Measurements from ENCODE around the gene CAMTA1. TPM values are rescaled to one million over a fixed set of nuclear protein-coding genes. Genes with fewer than 3 reads are reported as not detected.

The CAMTA1 gene
- polyA plus RNA-seq, 2 donors: 61.1 to 75.0 TPM

- H3K27ac ChIP-seq (ENCODE audit: low read depth in 2 of 2, low read length in 1 of 2): no peak overlapping the region
- H3K36me3 ChIP-seq (ENCODE audit: control insufficient read depth in 2 of 2, insufficient read depth in 2 of 2, low read length in 1 of 2): no peaks in the 10 kb centered on the region
- H3K4me3 ChIP-seq (ENCODE audit: low read depth in 1 of 2, low read length in 2 of 2): no peak overlapping the region
- WGBS, 2 donors: 90 to 94% methylated on average over 12 of the region's 12 CpGs
- no peaks in the 10 kb centered on the region for H3K9me3 ChIP-seq (ENCODE audit: control insufficient read depth in 2 of 2, insufficient read depth in 1 of 2, low read depth in 1 of 2, low read length in 1 of 2)
- no peaks in the 10 kb centered on the region for H3K27me3 ChIP-seq (ENCODE audit: control insufficient read depth in 1 of 2, insufficient read depth in 2 of 2, low read length in 2 of 2)
- H3K4me1 ChIP-seq (ENCODE audit: control insufficient read depth in 2 of 2, insufficient read depth in 2 of 2, low read length in 1 of 2): peaks cover 0 to 2% of the 10 kb centered on the region in 2 donors
Observed at GRCh38 chr1:6951536-6951935, 166.3 kb downstream of the CAMTA1 start.

- no peaks in the 10 kb centered on the region for H3K27me3 ChIP-seq (ENCODE audit: control insufficient read depth in 1 of 2, insufficient read depth in 2 of 2, low read length in 2 of 2)
- no peaks in the 10 kb centered on the region for H3K36me3 ChIP-seq (ENCODE audit: control insufficient read depth in 2 of 2, insufficient read depth in 2 of 2, low read length in 1 of 2)
- WGBS, 2 donors: 80 to 87% methylated on average over 12 of the region's 12 CpGs
- H3K4me1 ChIP-seq (ENCODE audit: control insufficient read depth in 2 of 2, insufficient read depth in 2 of 2, low read length in 1 of 2): peaks cover 0 to 2% of the 10 kb centered on the region in 2 donors
- no peaks in the 10 kb centered on the region for H3K9me3 ChIP-seq (ENCODE audit: control insufficient read depth in 2 of 2, insufficient read depth in 1 of 2, low read depth in 1 of 2, low read length in 1 of 2)
- H3K4me3 ChIP-seq (ENCODE audit: low read depth in 1 of 2, low read length in 2 of 2): no peak overlapping the region
- H3K27ac ChIP-seq (ENCODE audit: low read depth in 2 of 2, low read length in 1 of 2): no peak overlapping the region
Observed at GRCh38 chr1:6953216-6953615, 168.0 kb downstream of the CAMTA1 start.

GRCh38 chr1:6953907-6954364, 168.7 kb downstream of the CAMTA1 start:
- no peaks in the 10 kb centered on the region for H3K27me3 ChIP-seq (ENCODE audit: control insufficient read depth in 1 of 2, insufficient read depth in 2 of 2, low read length in 2 of 2)
- no peak overlapping the region for H3K4me3 ChIP-seq (ENCODE audit: low read depth in 1 of 2, low read length in 2 of 2)
- no peaks in the 10 kb centered on the region for H3K9me3 ChIP-seq (ENCODE audit: control insufficient read depth in 2 of 2, insufficient read depth in 1 of 2, low read depth in 1 of 2, low read length in 1 of 2)
- peaks cover 0 to 2% of the 10 kb centered on the region in 2 donors for H3K4me1 ChIP-seq (ENCODE audit: control insufficient read depth in 2 of 2, insufficient read depth in 2 of 2, low read length in 1 of 2)
- H3K27ac ChIP-seq (ENCODE audit: low read depth in 2 of 2, low read length in 1 of 2): no peak overlapping the region
- no peaks in the 10 kb centered on the region for H3K36me3 ChIP-seq (ENCODE audit: control insufficient read depth in 2 of 2, insufficient read depth in 2 of 2, low read length in 1 of 2)
- 73 to 79% methylated on average over 11 of the region's 11 CpGs for WGBS, 2 donors

GRCh38 chr1:6954591-6954990, 169.3 kb downstream of the CAMTA1 start:
- H3K9me3 ChIP-seq (ENCODE audit: control insufficient read depth in 2 of 2, insufficient read depth in 1 of 2, low read depth in 1 of 2, low read length in 1 of 2): no peaks in the 10 kb centered on the region
- 46 to 52% methylated on average over 15 of the region's 15 CpGs for WGBS, 2 donors
- no peak overlapping the region for H3K27ac ChIP-seq (ENCODE audit: low read depth in 2 of 2, low read length in 1 of 2)
- H3K36me3 ChIP-seq (ENCODE audit: control insufficient read depth in 2 of 2, insufficient read depth in 2 of 2, low read length in 1 of 2): no peaks in the 10 kb centered on the region
- H3K27me3 ChIP-seq (ENCODE audit: control insufficient read depth in 1 of 2, insufficient read depth in 2 of 2, low read length in 2 of 2): no peaks in the 10 kb centered on the region
- no peak overlapping the region for H3K4me3 ChIP-seq (ENCODE audit: low read depth in 1 of 2, low read length in 2 of 2)
- H3K4me1 ChIP-seq (ENCODE audit: control insufficient read depth in 2 of 2, insufficient read depth in 2 of 2, low read length in 1 of 2): peaks cover 0 to 2% of the 10 kb centered on the region in 2 donors

GRCh38 chr1:6955357-6956094, 170.3 kb downstream of the CAMTA1 start:
- Histone ChIP-seq H3K27ac (ENCODE audit: low read depth in 2 of 2, low read length in 1 of 2) (no peak overlapping the region), H3K36me3 (ENCODE audit: control insufficient read depth in 2 of 2, insufficient read depth in 2 of 2, low read length in 1 of 2) (no peaks in the 10 kb centered on the region), H3K4me1 (ENCODE audit: control insufficient read depth in 2 of 2, insufficient read depth in 2 of 2, low read length in 1 of 2) (peaks cover 0 to 2% of the 10 kb centered on the region in 2 donors), H3K27me3 (ENCODE audit: control insufficient read depth in 1 of 2, insufficient read depth in 2 of 2, low read length in 2 of 2) (no peaks in the 10 kb centered on the region), H3K4me3 (ENCODE audit: low read depth in 1 of 2, low read length in 2 of 2) (no peak overlapping the region), H3K9me3 (ENCODE audit: control insufficient read depth in 2 of 2, insufficient read depth in 1 of 2, low read depth in 1 of 2, low read length in 1 of 2) (no peaks in the 10 kb centered on the region)
- WGBS, 2 donors: 66 to 70% methylated on average over 16 of the region's 16 CpGs

- Histone ChIP-seq H3K27me3 (ENCODE audit: control insufficient read depth in 1 of 2, insufficient read depth in 2 of 2, low read length in 2 of 2) (peaks cover 0 to 3% of the 10 kb centered on the region in 2 donors), H3K9me3 (ENCODE audit: control insufficient read depth in 2 of 2, insufficient read depth in 1 of 2, low read depth in 1 of 2, low read length in 1 of 2) (no peaks in the 10 kb centered on the region), H3K4me3 (ENCODE audit: low read depth in 1 of 2, low read length in 2 of 2) (no peak overlapping the region), H3K4me1 (ENCODE audit: control insufficient read depth in 2 of 2, insufficient read depth in 2 of 2, low read length in 1 of 2) (peaks cover under 1 to 4% of the 10 kb centered on the region in 2 donors), H3K36me3 (ENCODE audit: control insufficient read depth in 2 of 2, insufficient read depth in 2 of 2, low read length in 1 of 2) (no peaks in the 10 kb centered on the region), H3K27ac (ENCODE audit: low read depth in 2 of 2, low read length in 1 of 2) (no peak overlapping the region)
- 83 to 86% methylated on average over 11 of the region's 11 CpGs for WGBS, 2 donors
Observed at GRCh38 chr1:6956488-6957159, 171.4 kb downstream of the CAMTA1 start.

- Histone ChIP-seq H3K36me3 (ENCODE audit: control insufficient read depth in 2 of 2, insufficient read depth in 2 of 2, low read length in 1 of 2) (no peaks in the 10 kb centered on the region), H3K27ac (ENCODE audit: low read depth in 2 of 2, low read length in 1 of 2) (no peak overlapping the region), H3K9me3 (ENCODE audit: control insufficient read depth in 2 of 2, insufficient read depth in 1 of 2, low read depth in 1 of 2, low read length in 1 of 2) (peaks cover 0 to 3% of the 10 kb centered on the region in 2 donors), H3K4me1 (ENCODE audit: control insufficient read depth in 2 of 2, insufficient read depth in 2 of 2, low read length in 1 of 2) (peaks cover 4% of the 10 kb centered on the region in 2 donors), H3K27me3 (ENCODE audit: control insufficient read depth in 1 of 2, insufficient read depth in 2 of 2, low read length in 2 of 2) (peaks cover 0 to 3% of the 10 kb centered on the region in 2 donors), H3K4me3 (ENCODE audit: low read depth in 1 of 2, low read length in 2 of 2) (no peak overlapping the region)
- WGBS, 2 donors: 90 to 91% methylated on average over 5 of the region's 5 CpGs
Observed at GRCh38 chr1:6957341-6957740, 172.1 kb downstream of the CAMTA1 start.

GRCh38 chr1:6958407-6959030, 173.3 kb downstream of the CAMTA1 start:
- Histone ChIP-seq H3K36me3 (ENCODE audit: control insufficient read depth in 2 of 2, insufficient read depth in 2 of 2, low read length in 1 of 2) (no peaks in the 10 kb centered on the region), H3K27ac (ENCODE audit: low read depth in 2 of 2, low read length in 1 of 2) (no peak overlapping the region), H3K4me3 (ENCODE audit: low read depth in 1 of 2, low read length in 2 of 2) (no peak overlapping the region), H3K27me3 (ENCODE audit: control insufficient read depth in 1 of 2, insufficient read depth in 2 of 2, low read length in 2 of 2) (peaks cover 0 to 3% of the 10 kb centered on the region in 2 donors), H3K9me3 (ENCODE audit: control insufficient read depth in 2 of 2, insufficient read depth in 1 of 2, low read depth in 1 of 2, low read length in 1 of 2) (peaks cover 0 to 3% of the 10 kb centered on the region in 2 donors), H3K4me1 (ENCODE audit: control insufficient read depth in 2 of 2, insufficient read depth in 2 of 2, low read length in 1 of 2) (peaks cover 4 to 7% of the 10 kb centered on the region in 2 donors)
- 93% methylated on average over 15 of the region's 15 CpGs for WGBS, 2 donors

- 61 to 81% methylated on average over 8 of the region's 8 CpGs for WGBS, 2 donors
- peaks cover 0 to 3% of the 10 kb centered on the region in 2 donors for H3K27me3 ChIP-seq (ENCODE audit: control insufficient read depth in 1 of 2, insufficient read depth in 2 of 2, low read length in 2 of 2)
- no peaks in the 10 kb centered on the region for H3K36me3 ChIP-seq (ENCODE audit: control insufficient read depth in 2 of 2, insufficient read depth in 2 of 2, low read length in 1 of 2)
- H3K4me1 ChIP-seq (ENCODE audit: control insufficient read depth in 2 of 2, insufficient read depth in 2 of 2, low read length in 1 of 2): peaks cover 4 to 7% of the 10 kb centered on the region in 2 donors
- H3K27ac ChIP-seq (ENCODE audit: low read depth in 2 of 2, low read length in 1 of 2): no peak overlapping the region
- no peak overlapping the region for H3K4me3 ChIP-seq (ENCODE audit: low read depth in 1 of 2, low read length in 2 of 2)
- H3K9me3 ChIP-seq (ENCODE audit: control insufficient read depth in 2 of 2, insufficient read depth in 1 of 2, low read depth in 1 of 2, low read length in 1 of 2): peaks cover 0 to 3% of the 10 kb centered on the region in 2 donors
Observed at GRCh38 chr1:6959491-6959890, 174.2 kb downstream of the CAMTA1 start.
